GM12872 (cell line): ENCODE data around the gene URAD.

ENCODE experiments used
- CTCF ChIP-seq: IDR thresholded peaks from 3 replicates; pipeline ENCODE4 v1.5.1; 2011; ENCODE audit warnings: low read depth, mild to moderate bottlenecking, low read length, moderate library complexity; ENCODE audit not compliant: insufficient read depth

The URAD gene

GRCh38 chr13:27978301-27978968 is 10.1 kb downstream of the URAD start:
- no peak for TF ChIP-seq CTCF

GRCh38 chr13:27977476-27978300 is 10.8 kb downstream of the URAD start:
- no peak for TF ChIP-seq CTCF

GRCh38 chr13:27976362-27977091 is 12.0 kb downstream of the URAD start:
- TF ChIP-seq CTCF = no peak

- no peak for TF ChIP-seq CTCF
Measured at GRCh38 chr13:27975564-27976361, 12.7 kb downstream of the URAD start.

- TF ChIP-seq CTCF = no peak
Measured at GRCh38 chr13:27973961-27974662, 14.4 kb downstream of the URAD start.

- TF ChIP-seq CTCF = no peak
Measured at GRCh38 chr13:27973291-27973690, 15.2 kb downstream of the URAD start.

GRCh38 chr13:27972478-27972820 is 16.0 kb downstream of the URAD start:
- no peak for TF ChIP-seq CTCF
